KMS-11 (cell line): ENCODE measurements around the gene DTYMK.

Experiments used
- H2AFZ ChIP-seq: fragments of 200-600 bp; sonication (generic); 2 replicates; pipeline ENCODE4 v1.6.1; 2016; ENCODE audit warnings: antibody characterized with exemption, mixed run types, low read depth
- H3K27ac ChIP-seq: fragments of 200-600 bp; sonication (generic); 2 replicates; pipeline ENCODE4 v1.6.1; 2016; ENCODE audit warnings: mild to moderate bottlenecking, mixed run types
- H3K27me3 ChIP-seq: fragments of 200-600 bp; sonication (generic); 2 replicates; pipeline ENCODE4 v1.6.1; 2017; ENCODE audit warnings: mild to moderate bottlenecking, low read depth, mixed run types, moderate library complexity; ENCODE audit not compliant: insufficient read depth
- H3K36me3 ChIP-seq: fragments of 200-600 bp; sonication (generic); 2 replicates; pipeline ENCODE4 v1.6.1; 2017; ENCODE audit warnings: mild to moderate bottlenecking, mixed run types; ENCODE audit not compliant: insufficient read depth
- H3K4me1 ChIP-seq: fragments of 200-600 bp; sonication (generic); 2 replicates; pipeline ENCODE4 v1.6.1; 2016; ENCODE audit warnings: mild to moderate bottlenecking, low read depth, mixed run types; ENCODE audit not compliant: poor library complexity, severe bottlenecking
- H3K4me2 ChIP-seq: fragments of 200-600 bp; sonication (generic); 2 replicates; pipeline ENCODE4 v1.7.0; 2016; ENCODE audit warnings: mild to moderate bottlenecking, mixed run types
- H3K4me3 ChIP-seq: fragments of 200-600 bp; sonication (generic); IDR thresholded peaks from 2 replicates; pipeline ENCODE4 v1.6.1; 2017; ENCODE audit warnings: low read depth, low read length, mixed read lengths; ENCODE audit not compliant: insufficient read depth
- H3K79me2 ChIP-seq: fragments of 200-600 bp; sonication (generic); 2 replicates; pipeline ENCODE4 v1.6.1; 2016; ENCODE audit warnings: low read depth, mixed run types; ENCODE audit not compliant: insufficient read depth
- H3K9ac ChIP-seq: fragments of 200-600 bp; sonication (generic); 2 replicates; pipeline ENCODE4 v1.6.1; 2016; ENCODE audit warnings: mild to moderate bottlenecking, mixed run types
- H4K20me1 ChIP-seq: fragments of 200-600 bp; sonication (generic); 2 replicates; pipeline ENCODE4 v1.6.1; 2016; ENCODE audit warnings: mild to moderate bottlenecking, mixed run types; ENCODE audit not compliant: insufficient read depth
- TF ChIP-seq, protein P1 (sequence below): fragments of 200-600 bp; sonication (generic); conservative IDR thresholded peaks from 2 replicates; pipeline ENCODE4 v1.6.1; 2017; ENCODE audit warnings: low read depth, mild to moderate bottlenecking, antibody characterized with exemption, low read length, moderate library complexity, mixed read lengths

The DTYMK gene

GRCh38 chr2:241724259-241724974 is 37.8 kb upstream of the DTYMK start:
- H3K27me3 ChIP-seq = no peaks in the 10 kb centered on the region
- no peaks in the 10 kb centered on the region for H3K36me3 ChIP-seq
- H3K4me2 ChIP-seq = no peak overlapping the region

DNA sequence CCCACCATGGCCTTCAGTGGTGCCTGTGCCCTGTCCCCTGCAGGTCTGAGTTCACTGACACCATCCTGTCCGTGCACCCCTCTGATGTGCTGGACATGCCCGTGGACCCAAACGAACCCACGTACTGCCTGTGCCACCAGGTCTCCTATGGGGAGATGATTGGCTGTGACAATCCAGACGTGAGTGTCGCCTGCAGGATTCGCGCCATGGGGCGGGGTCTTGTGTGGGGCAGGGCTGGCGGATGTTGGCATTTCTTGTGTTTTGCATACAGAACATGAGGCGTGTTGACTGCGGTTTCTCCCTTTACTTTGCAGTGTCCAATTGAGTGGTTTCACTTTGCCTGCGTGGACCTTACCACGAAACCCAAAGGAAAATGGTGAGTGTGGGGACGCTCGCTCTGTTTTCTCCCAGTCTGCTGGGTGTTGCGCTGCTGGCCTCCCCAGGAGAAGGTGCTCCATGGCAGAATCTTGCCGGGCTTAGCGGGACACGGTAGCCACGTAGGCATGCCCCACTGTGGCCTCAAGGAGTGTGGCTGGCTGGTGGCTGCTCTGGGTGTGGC is 36.4 kb upstream of the DTYMK start:
- no peaks in the 10 kb centered on the region for H3K4me1 ChIP-seq
- no peak overlapping the region for H3K27ac ChIP-seq
- no peaks in the 10 kb centered on the region for H3K36me3 ChIP-seq
- TF ChIP-seq, protein P1, sequence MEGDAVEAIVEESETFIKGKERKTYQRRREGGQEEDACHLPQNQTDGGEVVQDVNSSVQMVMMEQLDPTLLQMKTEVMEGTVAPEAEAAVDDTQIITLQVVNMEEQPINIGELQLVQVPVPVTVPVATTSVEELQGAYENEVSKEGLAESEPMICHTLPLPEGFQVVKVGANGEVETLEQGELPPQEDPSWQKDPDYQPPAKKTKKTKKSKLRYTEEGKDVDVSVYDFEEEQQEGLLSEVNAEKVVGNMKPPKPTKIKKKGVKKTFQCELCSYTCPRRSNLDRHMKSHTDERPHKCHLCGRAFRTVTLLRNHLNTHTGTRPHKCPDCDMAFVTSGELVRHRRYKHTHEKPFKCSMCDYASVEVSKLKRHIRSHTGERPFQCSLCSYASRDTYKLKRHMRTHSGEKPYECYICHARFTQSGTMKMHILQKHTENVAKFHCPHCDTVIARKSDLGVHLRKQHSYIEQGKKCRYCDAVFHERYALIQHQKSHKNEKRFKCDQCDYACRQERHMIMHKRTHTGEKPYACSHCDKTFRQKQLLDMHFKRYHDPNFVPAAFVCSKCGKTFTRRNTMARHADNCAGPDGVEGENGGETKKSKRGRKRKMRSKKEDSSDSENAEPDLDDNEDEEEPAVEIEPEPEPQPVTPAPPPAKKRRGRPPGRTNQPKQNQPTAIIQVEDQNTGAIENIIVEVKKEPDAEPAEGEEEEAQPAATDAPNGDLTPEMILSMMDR = no peak
- H3K79me2 ChIP-seq = no peaks in the 10 kb centered on the region
- H3K4me2 ChIP-seq = no peak overlapping the region
- no peak overlapping the region for H2AFZ ChIP-seq
- no peak overlapping the region for H3K9ac ChIP-seq
- no peaks in the 10 kb centered on the region for H4K20me1 ChIP-seq
- H3K27me3 ChIP-seq = no peaks in the 10 kb centered on the region
- no peak overlapping the region for H3K4me3 ChIP-seq

More at GRCh38 chr2:241724259-241724974, 37.8 kb upstream of the DTYMK start:
- H4K20me1 ChIP-seq = no peaks in the 10 kb centered on the region
- H2AFZ ChIP-seq = no peak overlapping the region
- H3K4me3 ChIP-seq = no peak overlapping the region
- no peak overlapping the region for H3K27ac ChIP-seq
- no peaks in the 10 kb centered on the region for H3K79me2 ChIP-seq
- no peaks in the 10 kb centered on the region for H3K4me1 ChIP-seq
- TF ChIP-seq, protein P1 = no peak
- H3K9ac ChIP-seq = no peak overlapping the region

DNA sequence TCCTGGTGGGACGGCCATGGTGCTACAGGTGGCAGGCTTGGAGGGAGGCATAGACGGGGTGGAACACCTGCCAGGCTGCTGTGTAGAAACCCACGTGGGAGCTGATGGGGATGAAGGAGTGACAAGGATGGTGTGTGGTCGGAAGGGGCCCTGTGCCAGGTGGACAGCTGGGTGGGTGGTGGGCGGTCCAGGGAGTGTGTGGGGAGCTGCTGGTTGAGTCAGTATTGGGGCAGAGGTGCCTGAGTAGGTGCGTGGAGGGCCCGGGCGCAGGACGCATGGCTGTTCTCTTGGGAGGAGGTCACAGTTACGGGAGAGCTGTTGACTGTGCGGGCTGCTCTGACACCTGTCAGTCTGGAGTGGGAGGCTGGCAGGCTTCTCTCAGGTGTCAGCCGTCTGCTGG is 35.2 kb upstream of the DTYMK start:
- Histone ChIP-seq H3K9ac (no peak overlapping the region), H4K20me1 (no peaks in the 10 kb centered on the region), H3K36me3 (no peaks in the 10 kb centered on the region; the same call in 1 of the 2 replicates), H3K27ac (no peak overlapping the region), H2AFZ (no peak overlapping the region), H3K4me2 (no peak overlapping the region), H3K4me1 (no peaks in the 10 kb centered on the region), H3K79me2 (no peaks in the 10 kb centered on the region), H3K27me3 (no peaks in the 10 kb centered on the region), H3K4me3 (no peak overlapping the region)
- TF ChIP-seq, protein P1 = no peak

- Histone ChIP-seq H3K27me3 (no peaks in the 10 kb centered on the region), H3K36me3 (no peaks in the 10 kb centered on the region; the same call in 1 of the 2 replicates), H2AFZ (no peak overlapping the region), H3K4me1 (no peaks in the 10 kb centered on the region), H3K79me2 (no peaks in the 10 kb centered on the region), H4K20me1 (no peaks in the 10 kb centered on the region), H3K9ac (no peak overlapping the region), H3K4me3 (no peak overlapping the region), H3K4me2 (no peak overlapping the region), H3K27ac (no peak overlapping the region)
- TF ChIP-seq, protein P1 = no peak
Observed at GRCh38 chr2:241720560-241720959, 33.9 kb upstream of the DTYMK start.
